Transverse colon (tissue), 3 donors: ENCODE data around the gene FAM204A.

ENCODE experiments used
- POLR2A ChIP-seq: fragments of 450-650 bp; IDR thresholded peaks from one replicate; pipeline ENCODE4 v1.6.1; 2016; ENCODE audit warnings: antibody characterized with exemption, mild to moderate bottlenecking, moderate library complexity
- TF ChIP-seq, protein P1 (sequence below), 5 experiments: fragments of 200-600 bp in 3 of 5; fragments of 450-650 bp in 2 of 5; sonication (generic) in 3 of 5; IDR thresholded peaks; 1 replicate in 2 of 5; 2 replicates in 3 of 5; pipeline ENCODE4 v1.5.1; 2016 to 2017; ENCODE audit warnings: antibody characterized with exemption in 5 of 5, inconsistent platforms in 3 of 5, mild to moderate bottlenecking in 2 of 5, moderate library complexity in 1 of 5

DNA sequence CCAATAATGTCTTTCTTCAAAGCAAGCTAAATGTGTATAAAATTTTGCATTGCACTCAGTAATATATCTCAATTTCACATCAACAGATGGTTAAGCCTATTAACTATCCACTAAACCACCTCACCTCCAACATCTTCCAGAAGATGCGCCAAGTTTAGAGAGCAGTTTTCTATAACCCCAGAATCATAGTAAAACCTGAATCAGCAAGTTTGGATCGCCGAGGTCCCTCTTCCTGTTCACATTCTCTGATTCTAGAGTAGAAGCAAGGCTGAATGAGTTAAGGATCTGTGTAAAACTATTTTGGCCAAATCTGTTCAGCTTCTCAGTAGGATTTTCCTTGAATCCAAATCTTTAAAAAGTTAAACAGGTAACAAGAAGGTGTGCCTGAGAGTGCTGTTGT, 1.4 kb upstream of the FAM204A start:
- no peak for TF ChIP-seq POLR2A
- TF ChIP-seq, protein P1, sequence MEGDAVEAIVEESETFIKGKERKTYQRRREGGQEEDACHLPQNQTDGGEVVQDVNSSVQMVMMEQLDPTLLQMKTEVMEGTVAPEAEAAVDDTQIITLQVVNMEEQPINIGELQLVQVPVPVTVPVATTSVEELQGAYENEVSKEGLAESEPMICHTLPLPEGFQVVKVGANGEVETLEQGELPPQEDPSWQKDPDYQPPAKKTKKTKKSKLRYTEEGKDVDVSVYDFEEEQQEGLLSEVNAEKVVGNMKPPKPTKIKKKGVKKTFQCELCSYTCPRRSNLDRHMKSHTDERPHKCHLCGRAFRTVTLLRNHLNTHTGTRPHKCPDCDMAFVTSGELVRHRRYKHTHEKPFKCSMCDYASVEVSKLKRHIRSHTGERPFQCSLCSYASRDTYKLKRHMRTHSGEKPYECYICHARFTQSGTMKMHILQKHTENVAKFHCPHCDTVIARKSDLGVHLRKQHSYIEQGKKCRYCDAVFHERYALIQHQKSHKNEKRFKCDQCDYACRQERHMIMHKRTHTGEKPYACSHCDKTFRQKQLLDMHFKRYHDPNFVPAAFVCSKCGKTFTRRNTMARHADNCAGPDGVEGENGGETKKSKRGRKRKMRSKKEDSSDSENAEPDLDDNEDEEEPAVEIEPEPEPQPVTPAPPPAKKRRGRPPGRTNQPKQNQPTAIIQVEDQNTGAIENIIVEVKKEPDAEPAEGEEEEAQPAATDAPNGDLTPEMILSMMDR (IDR thresholded peaks at IDR 0.05) = no peak
